Smooth muscle cell (in vitro differentiated cells): ENCODE data around the gene SAXO2. TPM values are rescaled to one million over a fixed set of nuclear protein-coding genes. Genes with fewer than 3 reads are reported as not detected.
"Not testable (repeated sequence)": the region's sequence is repeated elsewhere in the genome, so short reads cannot be mapped to it uniquely, and the experiment has no call there.

Source experiments
- DNase-seq: peaks from one replicate; lab custom pipeline; 2025; ENCODE audit not compliant: unreplicated experiment; lab: John Stamatoyannopoulos, UW
- H2AFZ ChIP-seq: fragments of 200-600 bp; sonication (generic); 2 replicates; pipeline ENCODE4 v1.6.0; 2016; ENCODE audit warnings: antibody characterized with exemption, low read depth, mild to moderate bottlenecking
- H3F3A ChIP-seq: fragments of 200-600 bp; sonication (generic); 2 replicates; pipeline ENCODE4 v1.6.0; 2017; ENCODE audit warnings: antibody characterized with exemption, low read depth
- H3K27ac ChIP-seq: fragments of 200-600 bp; sonication (generic); 2 replicates; pipeline ENCODE4 v1.5.1; 2016; ENCODE audit warnings: low read depth, mild to moderate bottlenecking
- H3K27me3 ChIP-seq: fragments of 200-600 bp; sonication (generic); 2 replicates; pipeline ENCODE4 v1.6.1; 2016; ENCODE audit warnings: low read depth, mild to moderate bottlenecking
- H3K36me3 ChIP-seq: fragments of 200-600 bp; sonication (generic); 2 replicates; pipeline ENCODE4 v1.5.1; 2016; ENCODE audit warnings: low read depth
- H3K4me1 ChIP-seq: fragments of 200-600 bp; sonication (generic); 2 replicates; pipeline ENCODE4 v1.5.1; 2016; ENCODE audit warnings: low read depth
- H3K4me2 ChIP-seq: fragments of 200-600 bp; sonication (generic); 2 replicates; pipeline ENCODE4 v1.6.0; 2016; ENCODE audit warnings: mild to moderate bottlenecking
- H3K4me3 ChIP-seq: fragments of 200-600 bp; sonication (generic); 2 replicates; pipeline ENCODE4 v1.5.1; 2016; ENCODE audit warnings: mild to moderate bottlenecking
- H3K79me2 ChIP-seq: fragments of 200-600 bp; sonication (generic); 2 replicates; pipeline ENCODE4 v1.6.0; 2016; ENCODE audit warnings: low read depth, mild to moderate bottlenecking
- H3K9ac ChIP-seq: fragments of 200-600 bp; sonication (generic); 2 replicates; pipeline ENCODE4 v1.6.0; 2016; ENCODE audit warnings: low read depth
- H3K9me3 ChIP-seq: fragments of 200-600 bp; sonication (generic); replicated peaks from 2 replicates; pipeline ENCODE4 v1.5.1; 2016; ENCODE audit warnings: low read depth
- H4K20me1 ChIP-seq: fragments of 200-600 bp; sonication (generic); 2 replicates; pipeline ENCODE4 v1.6.0; 2016; ENCODE audit warnings: low read depth
- WGBS: methylation state at CpG from one replicate; pipeline ENCODE4 v1.1.7; 2016; ENCODE audit warnings: low lambda C conversion rate; 5-methylcytosine and 5-hydroxymethylcytosine counted together
- polyA plus RNA-seq: library from polyadenylated mRNA; unstranded; fragments of >200 nt; fragmentation: Nextera tagmentation; extraction: Ambion mirVana; gene quantifications from 2 replicates; pipeline ENCODE4 v1.2.1, GENCODE V29; 2016
- total RNA-seq: library from RNA; depleted of rRNA; stranded (reverse); fragments of >200 nt; gene quantifications from 2 replicates; pipeline ENCODE4 v1.2.3, GENCODE V29; 2014

The SAXO2 gene
- total and polyA plus RNA-seq, 2 experiments from 2014 or later: 0.54 to 1.2 TPM

GRCh38 chr15:82332711-82333602 is 70.3 kb downstream of the SAXO2 start:
- H3K9me3 ChIP-seq, DNase-seq, H3K4me1 ChIP-seq, H3K4me3 ChIP-seq, H2AFZ ChIP-seq, H3K27ac ChIP-seq, H3K36me3 ChIP-seq, H3K4me2 ChIP-seq, H3K9ac ChIP-seq, H3K79me2 ChIP-seq, H3K27me3 ChIP-seq, H4K20me1 ChIP-seq, H3F3A ChIP-seq: not testable (repeated sequence)
- 86% methylated on average over 12 of the region's 13 CpGs for WGBS

DNA sequence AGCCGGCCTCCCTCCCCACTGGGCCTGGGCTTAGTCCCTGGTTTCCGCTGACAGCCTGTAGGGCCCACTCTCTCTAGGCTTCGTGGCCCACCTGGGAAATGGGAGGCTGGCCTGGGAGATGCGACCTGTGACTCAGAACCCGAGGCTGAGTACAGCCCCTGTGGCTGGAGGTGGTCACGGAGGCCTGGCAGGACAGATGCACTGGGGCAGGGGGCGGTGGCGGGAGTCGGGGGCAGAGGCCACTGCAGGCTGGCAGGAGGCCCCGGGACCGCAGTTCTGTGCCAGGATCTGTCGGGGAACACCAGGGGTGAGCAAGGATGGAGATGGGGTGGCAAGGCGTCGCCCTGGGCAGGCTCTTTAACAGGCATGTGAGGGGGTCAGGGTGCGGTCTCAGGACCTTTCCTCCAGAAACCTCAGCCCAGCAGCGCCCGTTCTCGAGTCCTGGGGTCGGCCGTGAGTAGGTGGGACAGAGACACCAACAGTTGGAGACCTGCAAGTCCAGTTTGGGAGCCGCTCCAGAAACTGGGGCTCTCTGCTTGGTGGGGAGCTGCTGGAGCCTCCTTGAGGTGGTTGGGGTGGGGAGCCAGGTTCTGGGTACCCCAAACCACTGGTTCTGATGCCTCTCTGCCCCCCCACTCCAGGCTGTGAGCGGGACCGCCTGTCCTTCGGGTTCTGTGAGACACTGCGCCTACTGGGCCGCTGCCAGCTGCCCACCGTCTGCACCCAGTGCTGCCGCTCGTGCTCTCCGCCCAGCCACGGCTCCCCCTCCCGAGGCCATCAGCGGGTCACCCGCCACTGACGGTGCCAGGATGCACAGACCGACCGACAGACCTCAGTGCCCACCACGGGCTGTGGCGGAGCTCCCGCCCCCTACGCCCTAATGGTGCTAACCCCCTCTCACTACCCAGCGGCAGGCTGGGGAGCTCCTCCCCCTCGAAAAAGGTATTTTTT is 71.3 kb downstream of the SAXO2 start:
- not testable (repeated sequence) for H3K4me1 ChIP-seq, H3K4me3 ChIP-seq, H3K4me2 ChIP-seq, H3K27ac ChIP-seq, H3K9me3 ChIP-seq, H2AFZ ChIP-seq, H3F3A ChIP-seq, H3K9ac ChIP-seq, H4K20me1 ChIP-seq, H3K79me2 ChIP-seq, H3K36me3 ChIP-seq, DNase-seq, H3K27me3 ChIP-seq
- WGBS: 97% methylated on average over 11 of the region's 43 CpGs

Other genes starting within 250 kb of the SAXO2 start
- gene MEX3B, start 216.8 kb upstream of the SAXO2 start, total RNA-seq: 11.8 and 13.7 TPM in 2 replicates
- gene MEX3B, start 216.8 kb upstream of the SAXO2 start, polyA plus RNA-seq: 4.9 and 7.5 TPM in 2 replicates
- gene EFL1, start 84 bp upstream of the SAXO2 start, total RNA-seq: 12.8 and 13.2 TPM in 2 replicates
- 4.5 and 9.6 TPM in 2 replicates for gene EFL1, start 84 bp upstream of the SAXO2 start, polyA plus RNA-seq
- 0.22 and 1.3 TPM in 2 replicates for gene GOLGA6L10, start 86.7 kb downstream of the SAXO2 start, total RNA-seq
- gene GOLGA6L10, start 86.7 kb downstream of the SAXO2 start, polyA plus RNA-seq: 1.2 and 1.9 TPM in 2 replicates
- 3.9 and 5.3 TPM in 2 replicates for gene GOLGA6L9, start 167.0 kb downstream of the SAXO2 start, total RNA-seq
- 1.8 and 2.0 TPM in 2 replicates for gene GOLGA6L9, start 167.0 kb downstream of the SAXO2 start, polyA plus RNA-seq